HG02571 (cell line): ENCODE measurements around the gene CASZ1.

Experiments used
- ATAC-seq: cut with Tn5 transposase; IDR thresholded peaks from one replicate; pipeline ENCODE4 v1.9.1; 2021; ENCODE audit warnings: mild to moderate bottlenecking, moderate library complexity; ENCODE audit not compliant: unreplicated experiment

The CASZ1 gene

GRCh38 chr1:10776190-10776905 lies 20.1 kb downstream of the CASZ1 start:
- no peak for ATAC-seq

GRCh38 chr1:10775763-10776162 lies 20.7 kb downstream of the CASZ1 start:
- no peak for ATAC-seq

DNA sequence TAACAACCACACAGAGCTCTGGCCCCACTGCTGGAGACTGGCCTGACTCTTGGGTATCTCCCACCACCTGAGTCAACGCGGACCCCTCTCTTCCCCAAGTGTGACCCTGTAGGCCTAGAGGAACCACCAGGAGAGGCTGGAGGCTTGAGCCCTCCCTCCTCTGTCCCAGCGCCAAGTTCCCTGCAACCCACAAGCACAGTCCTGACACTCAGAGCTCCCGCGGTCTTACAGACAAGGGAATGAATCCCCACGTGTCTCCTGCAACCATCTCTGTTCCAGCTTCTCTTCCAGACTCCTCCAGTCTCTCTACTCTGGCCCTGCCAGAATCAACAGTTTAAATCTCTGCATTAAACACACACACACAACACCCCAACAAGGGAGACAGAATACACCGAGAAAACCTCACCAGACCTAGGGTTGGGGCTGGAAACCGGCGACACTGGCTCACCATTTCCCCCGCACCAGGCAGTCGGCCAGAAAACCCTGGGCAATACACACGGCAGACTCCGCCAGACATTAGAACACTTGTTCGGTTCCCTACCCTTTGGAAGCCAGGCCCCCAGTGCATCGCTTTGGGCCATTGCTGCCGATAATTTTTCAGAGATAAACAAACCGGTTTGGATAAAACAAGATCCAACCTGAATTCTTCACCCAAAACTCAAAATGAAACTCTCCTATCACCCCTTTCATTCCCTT lies 21.7 kb downstream of the CASZ1 start:
- ATAC-seq = no peak

- no peak for ATAC-seq
Measured at GRCh38 chr1:10773851-10774614, 22.4 kb downstream of the CASZ1 start.

DNA sequence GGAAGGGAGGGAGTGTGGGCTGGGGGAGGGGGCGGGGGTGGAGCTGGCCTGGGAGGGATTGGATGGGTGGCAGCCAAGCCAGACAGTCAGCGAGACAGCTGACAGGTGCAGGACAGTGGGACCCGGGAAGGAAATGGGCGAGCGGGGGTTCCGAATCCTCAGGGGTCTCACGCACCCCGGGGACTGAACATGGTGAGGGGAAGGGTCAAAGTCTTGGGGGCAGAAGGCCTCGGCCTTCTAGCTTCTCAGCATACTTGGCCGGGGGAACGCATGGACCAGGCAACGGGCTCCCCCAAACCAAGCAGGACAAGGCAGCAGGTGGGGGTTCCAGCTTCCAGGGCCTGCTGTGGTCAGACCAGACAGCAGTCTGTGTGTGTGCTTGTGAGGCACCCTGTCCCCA lies 23.1 kb downstream of the CASZ1 start:
- ATAC-seq = no peak

DNA sequence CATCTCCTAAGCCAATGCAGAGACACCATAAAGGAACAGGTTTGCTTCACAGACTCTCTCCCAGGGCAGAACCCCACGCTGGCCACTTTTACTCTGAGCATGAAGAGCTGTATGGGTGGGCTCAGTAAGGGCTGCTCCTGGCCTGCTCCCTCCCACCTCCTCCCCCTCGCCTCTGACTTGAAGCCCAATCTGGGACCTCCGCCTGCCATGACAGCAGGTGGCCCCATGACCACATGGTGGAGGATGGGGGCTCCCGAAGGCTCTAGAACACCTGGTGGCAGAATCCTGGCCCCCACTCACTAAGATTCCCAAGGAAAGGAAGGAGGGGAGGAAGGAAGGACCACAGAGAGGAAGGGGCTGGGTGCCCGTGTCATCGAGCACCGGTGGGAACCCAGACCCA lies 23.7 kb downstream of the CASZ1 start:
- no peak for ATAC-seq

- no peak for ATAC-seq
Measured at GRCh38 chr1:10771789-10772188, 24.7 kb downstream of the CASZ1 start.

DNA sequence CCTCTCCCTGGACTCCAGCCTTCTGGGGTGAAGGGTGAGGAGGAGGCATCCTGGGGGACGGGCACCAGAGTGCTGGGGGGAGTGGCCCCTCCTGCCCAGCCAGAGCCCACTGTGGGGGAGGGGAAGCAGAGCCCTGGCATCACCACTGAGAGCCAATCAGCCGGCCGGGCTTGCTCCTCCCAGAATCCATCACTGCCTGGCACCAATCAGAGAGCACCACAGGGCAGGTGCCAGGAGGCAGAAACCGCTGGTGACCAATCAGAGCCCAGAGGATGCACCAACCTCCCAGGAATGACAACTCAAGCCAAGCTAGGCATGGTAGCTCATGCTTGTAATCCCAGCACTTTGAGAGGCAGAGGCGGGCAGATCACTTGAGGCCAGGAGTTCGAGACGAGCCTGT lies 27.9 kb downstream of the CASZ1 start:
- no peak for ATAC-seq

DNA sequence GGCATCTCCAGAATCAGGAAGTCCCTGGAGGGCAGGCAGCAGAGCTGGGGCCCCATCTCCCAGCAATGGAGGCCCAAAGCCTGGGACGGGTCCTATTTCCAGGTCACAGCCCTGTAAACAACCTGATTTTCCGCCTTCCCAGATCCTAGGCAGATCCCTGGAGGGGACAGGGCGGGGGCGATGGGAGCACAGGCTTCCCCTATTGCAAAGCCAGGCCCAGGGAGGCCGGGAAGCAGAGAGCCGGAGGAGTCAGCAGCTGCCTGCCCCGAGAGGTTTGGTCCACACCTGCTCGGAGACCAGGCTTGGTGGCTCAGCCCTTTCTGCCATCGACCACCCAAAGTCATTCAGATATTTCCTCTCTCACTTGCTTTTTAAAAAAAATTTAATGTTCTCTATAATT lies 29.2 kb downstream of the CASZ1 start:
- ATAC-seq = no peak

DNA sequence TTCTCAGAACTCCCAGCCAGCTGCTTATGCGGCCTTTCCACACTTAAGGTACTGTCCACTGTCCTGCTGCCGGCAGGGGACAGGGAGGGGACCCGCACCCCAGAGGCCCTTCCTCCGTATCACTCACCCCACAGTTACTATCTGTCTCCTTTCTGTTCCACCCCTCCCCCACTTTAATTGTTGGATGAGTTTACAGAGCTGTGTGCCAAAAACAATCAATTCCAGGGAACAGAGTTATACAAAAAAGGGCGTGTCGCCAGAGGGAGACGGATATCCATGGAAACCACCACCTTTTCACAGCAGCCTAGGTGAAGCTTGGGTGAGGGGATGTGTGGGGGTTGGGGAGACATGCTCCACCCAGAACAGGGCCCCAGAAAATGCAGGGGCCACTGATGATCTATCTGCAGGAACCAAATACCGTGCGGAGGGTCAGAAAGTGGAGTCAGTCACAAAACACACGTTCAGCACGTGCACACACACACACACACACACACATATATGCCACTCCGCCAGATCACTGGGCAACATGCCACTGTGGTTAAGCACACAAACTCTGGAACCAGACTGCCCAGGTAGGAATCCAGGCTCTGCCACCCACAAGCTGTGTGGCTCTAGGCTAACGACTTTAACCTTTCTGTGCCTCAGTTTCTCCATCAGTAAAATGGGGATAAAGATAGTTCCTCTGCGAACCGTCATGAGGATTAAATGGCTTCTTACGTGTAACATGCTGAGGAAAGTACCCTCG lies 30.5 kb downstream of the CASZ1 start:
- ATAC-seq = no peak

GRCh38 chr1:10765304-10765703 lies 31.1 kb downstream of the CASZ1 start:
- ATAC-seq = no peak

- no peak for ATAC-seq
Measured at GRCh38 chr1:10764296-10764798, 32.1 kb downstream of the CASZ1 start.

GRCh38 chr1:10762875-10763274 lies 33.6 kb downstream of the CASZ1 start:
- ATAC-seq = no peak

GRCh38 chr1:10762153-10762523 lies 34.3 kb downstream of the CASZ1 start:
- ATAC-seq = no peak

- ATAC-seq = no peak
Measured at GRCh38 chr1:10761503-10762152, 34.8 kb downstream of the CASZ1 start.

DNA sequence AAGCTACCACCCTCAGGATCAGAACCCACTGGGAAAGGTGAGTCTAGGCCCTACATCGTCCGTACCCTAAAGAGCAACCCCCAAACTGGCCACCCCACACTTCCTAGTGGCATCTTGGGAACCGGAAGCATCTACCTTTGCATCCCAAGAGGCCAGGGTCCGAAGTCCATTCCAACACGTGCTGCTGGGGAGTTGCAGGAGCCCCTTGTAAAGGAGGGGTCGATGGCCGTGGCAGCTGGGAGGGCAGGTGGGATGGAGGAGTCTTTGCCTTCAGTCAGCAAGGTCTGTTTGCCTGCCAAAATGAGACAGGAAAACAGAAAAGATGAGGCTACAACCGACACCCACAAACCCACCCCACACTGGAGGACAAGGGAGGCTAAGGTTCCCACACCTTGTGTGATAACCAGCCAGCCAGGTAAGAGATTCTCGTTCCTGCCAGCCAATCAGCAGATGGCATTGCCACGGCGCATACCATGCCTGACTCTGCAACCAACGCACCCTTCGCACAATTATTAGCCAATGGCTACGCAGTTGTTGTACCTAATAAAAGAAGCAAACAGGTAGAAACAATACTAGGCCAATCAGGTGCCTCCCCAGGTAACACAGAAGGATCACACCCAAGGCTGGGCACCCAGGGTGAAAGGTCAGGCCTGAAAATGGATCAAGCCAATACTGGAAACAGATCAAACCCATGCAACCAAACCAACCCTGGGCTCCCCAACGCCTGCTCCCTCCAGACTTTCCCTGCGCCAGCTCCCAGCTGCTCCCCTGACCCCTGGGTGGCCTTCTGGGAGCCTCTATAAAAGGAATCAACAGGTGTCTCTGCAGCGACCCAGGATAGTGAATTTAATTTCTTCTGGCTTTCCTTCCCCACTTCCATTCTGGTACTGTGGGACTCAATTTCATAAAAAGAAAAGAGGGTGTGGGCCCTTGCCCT lies 35.6 kb downstream of the CASZ1 start:
- no peak for ATAC-seq

DNA sequence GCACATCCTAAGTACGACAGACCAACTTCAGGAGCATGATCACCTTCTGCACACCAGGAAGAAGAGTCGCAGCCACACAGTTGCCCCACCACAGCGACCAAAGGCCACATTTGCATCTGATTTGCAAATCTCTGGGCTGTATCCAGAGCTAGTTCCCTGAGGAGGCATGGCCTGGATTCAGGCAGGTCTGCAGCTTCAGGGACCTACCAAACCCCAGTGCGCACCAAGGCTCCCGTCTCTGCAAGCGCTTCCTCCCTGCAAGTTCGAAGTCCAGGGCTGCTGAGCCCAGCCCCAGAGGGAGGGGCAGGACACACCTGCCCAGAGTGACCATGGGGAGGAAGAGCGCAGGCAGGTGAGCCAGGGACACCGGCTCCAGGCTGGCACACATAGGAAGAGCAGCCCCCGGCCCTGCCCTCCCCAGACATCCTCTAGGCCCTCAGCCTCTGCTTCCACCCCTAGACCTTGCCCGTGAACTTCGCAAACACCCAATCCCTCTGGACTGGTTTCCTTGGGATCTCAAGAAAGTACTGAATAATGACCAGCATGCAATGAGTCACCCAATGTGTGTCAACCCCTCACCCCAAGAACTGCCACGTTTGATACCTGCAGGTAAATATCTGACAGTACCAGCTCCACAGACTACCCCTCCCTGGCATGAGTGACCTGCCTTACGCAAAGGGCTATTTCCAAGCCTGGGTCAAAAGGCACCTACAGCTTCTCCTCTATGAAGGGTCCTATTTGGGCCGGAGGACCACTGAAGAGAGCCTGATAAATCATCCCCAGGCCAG lies 36.8 kb downstream of the CASZ1 start:
- ATAC-seq = no peak

DNA sequence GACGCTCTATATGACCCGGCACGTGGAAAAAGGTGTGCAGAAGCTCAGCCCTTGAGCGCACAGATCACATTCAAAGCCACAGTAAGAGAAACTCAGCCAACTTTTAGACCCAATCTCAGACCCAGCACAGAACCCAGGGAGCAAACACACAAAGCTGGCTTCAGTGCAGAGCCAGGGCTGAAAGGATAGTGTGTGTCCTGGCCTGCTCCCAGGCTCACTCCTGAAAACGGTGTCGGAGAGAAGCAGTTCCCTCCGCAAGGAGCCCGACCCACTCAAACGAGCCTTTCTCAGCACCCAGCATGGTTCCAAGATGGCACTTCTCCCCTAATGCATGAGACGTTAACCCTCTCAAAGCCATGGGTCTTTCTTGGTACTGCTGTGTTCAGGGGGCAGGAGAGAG lies 39.6 kb downstream of the CASZ1 start:
- ATAC-seq = no peak
